WTC11 (cell line): ENCODE measurements around the gene CZIB. TPM values are rescaled to one million over a fixed set of nuclear protein-coding genes. Genes with fewer than 3 reads are reported as not detected.

Source experiments
- ATAC-seq: fragments of 200-7000 bp; cut with Tn5 transposase; 2 replicates; pipeline ENCODE4 v1.10.0; 2021; ENCODE audit warnings: mild to moderate bottlenecking, moderate library complexity
- CTCF ChIA-PET: fragments of 300-600 bp; sonication (Branson Sonifier 250); formaldehyde crosslinking; loops from one replicate; lab custom pipeline; 2021; ENCODE audit warnings: antibody characterized with exemption; lab: Charles Lee
- POLR2A ChIA-PET: fragments of 350-600 bp; sonication (Branson Sonifier 250); formaldehyde crosslinking; loops from one replicate; lab custom pipeline; 2021; ENCODE audit warnings: antibody characterized with exemption; lab: Charles Lee
- DNase-seq: peaks from one replicate; pipeline ENCODE4 v3.0.0; 2021; ENCODE audit warnings: low spot score
- H3K27ac Mint-ChIP-seq: 2 replicates; pipeline ENCODE4 v1.8.0; 2021; ENCODE audit warnings: mixed read lengths
- H3K27me3 Mint-ChIP-seq: 2 replicates; pipeline ENCODE4 v1.8.0; 2021; ENCODE audit warnings: low read depth, mild to moderate bottlenecking, moderate library complexity, mixed read lengths
- H3K36me3 Mint-ChIP-seq: 2 replicates; pipeline ENCODE4 v1.8.0; 2021; ENCODE audit warnings: mixed read lengths
- H3K4me1 Mint-ChIP-seq: 2 replicates; pipeline ENCODE4 v1.8.0; 2022; ENCODE audit warnings: mixed read lengths
- H3K4me3 Mint-ChIP-seq: 2 replicates; pipeline ENCODE4 v1.8.0; 2021; ENCODE audit warnings: mild to moderate bottlenecking, moderate library complexity, mixed read lengths
- H3K9me3 Mint-ChIP-seq: 2 replicates; pipeline ENCODE4 v1.8.0; 2021; ENCODE audit warnings: mixed read lengths
- ARID4B ChIP-seq: sonication (generic); formaldehyde crosslinking; IDR thresholded peaks from 2 replicates; pipeline ENCODE4 v1.8.0; 2023; ENCODE audit warnings: missing genetic modification reagents, mild to moderate bottlenecking, borderline replicate concordance
- E2F1 ChIP-seq: sonication (generic); formaldehyde crosslinking; IDR thresholded peaks from 2 replicates; pipeline ENCODE4 v1.8.0; 2022; ENCODE audit warnings: mild to moderate bottlenecking, missing genetic modification reagents
- E2F5 ChIP-seq: sonication (generic); formaldehyde crosslinking; IDR thresholded peaks from 2 replicates; pipeline ENCODE4 v1.8.1; 2022; ENCODE audit warnings: mild to moderate bottlenecking, moderate library complexity, missing genetic modification reagents
- FOXP1 ChIP-seq: sonication (generic); formaldehyde crosslinking; IDR thresholded peaks from 2 replicates; pipeline ENCODE4 v1.8.0; 2022; ENCODE audit warnings: missing genetic modification reagents, mild to moderate bottlenecking, moderate library complexity, borderline replicate concordance
- GTF2I ChIP-seq: fragments of 250-450 bp; sonication (Bioruptor Pico); conservative IDR thresholded peaks from 2 replicates; pipeline ENCODE4 v1.4.0; 2021; ENCODE audit warnings: mild to moderate bottlenecking
- OVOL2 ChIP-seq: fragments of 250-450 bp; sonication (Bioruptor Pico); IDR thresholded peaks from 2 replicates; pipeline ENCODE4 v1.9.0; 2021; ENCODE audit warnings: mild to moderate bottlenecking, borderline replicate concordance
- PRDM15 ChIP-seq: sonication (generic); formaldehyde crosslinking; IDR thresholded peaks from 2 replicates; pipeline ENCODE4 v1.8.0; 2022; ENCODE audit warnings: missing genetic modification reagents
- PREB ChIP-seq: sonication (generic); formaldehyde crosslinking; IDR thresholded peaks from 2 replicates; pipeline ENCODE4 v1.8.1; 2022; ENCODE audit warnings: mild to moderate bottlenecking, missing genetic modification reagents, moderate library complexity, borderline replicate concordance
- SMAD4 ChIP-seq: sonication (generic); formaldehyde crosslinking; IDR thresholded peaks from 2 replicates; pipeline ENCODE4 v1.8.0; 2022; ENCODE audit warnings: mild to moderate bottlenecking, missing genetic modification reagents
- TP53 ChIP-seq: sonication (generic); formaldehyde crosslinking; IDR thresholded peaks from 2 replicates; pipeline ENCODE4 v1.8.1; 2023; ENCODE audit warnings: mild to moderate bottlenecking, missing genetic modification reagents
- ZBTB21 ChIP-seq: sonication (generic); formaldehyde crosslinking; IDR thresholded peaks from 2 replicates; pipeline ENCODE4 v1.8.1; 2023; ENCODE audit warnings: mild to moderate bottlenecking, missing genetic modification reagents, borderline replicate concordance
- ZNF138 ChIP-seq: sonication (generic); formaldehyde crosslinking; conservative IDR thresholded peaks from 2 replicates; pipeline ENCODE4 v1.8.1; 2022; ENCODE audit warnings: mild to moderate bottlenecking, moderate library complexity, missing genetic modification reagents
- ZNF219 ChIP-seq: sonication (generic); formaldehyde crosslinking; IDR thresholded peaks from 2 replicates; pipeline ENCODE4 v1.8.0; 2023; ENCODE audit warnings: missing genetic modification reagents, mild to moderate bottlenecking, borderline replicate concordance
- ZNF423 ChIP-seq: fragments of 250-450 bp; sonication (Bioruptor Pico); IDR thresholded peaks from 2 replicates; pipeline ENCODE4 v2.1.2; 2022; ENCODE audit warnings: mild to moderate bottlenecking, moderate library complexity
- total RNA-seq: library from RNA; stranded (reverse); gene quantifications from 3 replicates; pipeline ENCODE4 v1.2.3, GENCODE V29; 2021
- TF ChIP-seq, protein P1 (sequence below): sonication (generic); formaldehyde crosslinking; IDR thresholded peaks from 2 replicates; pipeline ENCODE4 v1.8.0; 2022; ENCODE audit warnings: mild to moderate bottlenecking, missing genetic modification reagents
- TF ChIP-seq, protein P2 (sequence below): fragments of 250-450 bp; sonication (Bioruptor Pico); IDR thresholded peaks from 2 replicates; pipeline ENCODE4 v1.9.0; 2021; ENCODE audit warnings: mild to moderate bottlenecking, borderline replicate concordance
- TF ChIP-seq, protein P3 (sequence below): sonication (generic); formaldehyde crosslinking; IDR thresholded peaks from 2 replicates; pipeline ENCODE4 v1.8.1; 2023; ENCODE audit warnings: mild to moderate bottlenecking, missing genetic modification reagents

CZIB gene
- total RNA-seq, 1 experiment from 2014 or later, result 41.6 TPM

GRCh38 chr1:53267761-53268160 is 47.3 kb upstream of the CZIB start:
- CTCF ChIA-PET, result interaction anchor here (0.6 to 0.9 kb wide), 2 partner anchors 11 to 218 kb away, joined by 3 read pairs; no protein-coding TSS in a partner anchor
- DNase-seq, result no peak
- no peaks in the 10 kb centered on the region for H3K27me3 Mint-ChIP-seq
- no peak overlapping the region for H3K27ac Mint-ChIP-seq
- POLR2A ChIA-PET, result no interaction called here
- H3K4me1 Mint-ChIP-seq, result no peaks in the 10 kb centered on the region
- no peak for ATAC-seq
- H3K4me3 Mint-ChIP-seq, result no peak overlapping the region
- H3K9me3 Mint-ChIP-seq, result no peaks in the 10 kb centered on the region
- peaks cover 77% of the 10 kb centered on the region for H3K36me3 Mint-ChIP-seq
- no peak for TF ChIP-seq ZNF138 (CRISPR knock-in tag)
- TF ChIP-seq PRDM15 (CRISPR knock-in tag), result no peak
- TF ChIP-seq, protein P1, sequence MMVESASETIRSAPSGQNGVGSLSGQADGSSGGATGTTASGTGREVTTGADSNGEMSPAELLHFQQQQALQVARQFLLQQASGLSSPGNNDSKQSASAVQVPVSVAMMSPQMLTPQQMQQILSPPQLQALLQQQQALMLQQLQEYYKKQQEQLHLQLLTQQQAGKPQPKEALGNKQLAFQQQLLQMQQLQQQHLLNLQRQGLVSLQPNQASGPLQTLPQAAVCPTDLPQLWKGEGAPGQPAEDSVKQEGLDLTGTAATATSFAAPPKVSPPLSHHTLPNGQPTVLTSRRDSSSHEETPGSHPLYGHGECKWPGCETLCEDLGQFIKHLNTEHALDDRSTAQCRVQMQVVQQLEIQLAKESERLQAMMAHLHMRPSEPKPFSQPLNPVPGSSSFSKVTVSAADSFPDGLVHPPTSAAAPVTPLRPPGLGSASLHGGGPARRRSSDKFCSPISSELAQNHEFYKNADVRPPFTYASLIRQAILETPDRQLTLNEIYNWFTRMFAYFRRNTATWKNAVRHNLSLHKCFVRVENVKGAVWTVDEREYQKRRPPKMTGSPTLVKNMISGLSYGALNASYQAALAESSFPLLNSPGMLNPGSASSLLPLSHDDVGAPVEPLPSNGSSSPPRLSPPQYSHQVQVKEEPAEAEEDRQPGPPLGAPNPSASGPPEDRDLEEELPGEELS (CRISPR knock-in tag), result no peak
- no peak for TF ChIP-seq ARID4B (CRISPR knock-in tag)
- no peak for TF ChIP-seq TP53
- TF ChIP-seq GTF2I, result no peak
- no peak for TF ChIP-seq ZBTB21 (CRISPR knock-in tag)
- TF ChIP-seq, protein P2, sequence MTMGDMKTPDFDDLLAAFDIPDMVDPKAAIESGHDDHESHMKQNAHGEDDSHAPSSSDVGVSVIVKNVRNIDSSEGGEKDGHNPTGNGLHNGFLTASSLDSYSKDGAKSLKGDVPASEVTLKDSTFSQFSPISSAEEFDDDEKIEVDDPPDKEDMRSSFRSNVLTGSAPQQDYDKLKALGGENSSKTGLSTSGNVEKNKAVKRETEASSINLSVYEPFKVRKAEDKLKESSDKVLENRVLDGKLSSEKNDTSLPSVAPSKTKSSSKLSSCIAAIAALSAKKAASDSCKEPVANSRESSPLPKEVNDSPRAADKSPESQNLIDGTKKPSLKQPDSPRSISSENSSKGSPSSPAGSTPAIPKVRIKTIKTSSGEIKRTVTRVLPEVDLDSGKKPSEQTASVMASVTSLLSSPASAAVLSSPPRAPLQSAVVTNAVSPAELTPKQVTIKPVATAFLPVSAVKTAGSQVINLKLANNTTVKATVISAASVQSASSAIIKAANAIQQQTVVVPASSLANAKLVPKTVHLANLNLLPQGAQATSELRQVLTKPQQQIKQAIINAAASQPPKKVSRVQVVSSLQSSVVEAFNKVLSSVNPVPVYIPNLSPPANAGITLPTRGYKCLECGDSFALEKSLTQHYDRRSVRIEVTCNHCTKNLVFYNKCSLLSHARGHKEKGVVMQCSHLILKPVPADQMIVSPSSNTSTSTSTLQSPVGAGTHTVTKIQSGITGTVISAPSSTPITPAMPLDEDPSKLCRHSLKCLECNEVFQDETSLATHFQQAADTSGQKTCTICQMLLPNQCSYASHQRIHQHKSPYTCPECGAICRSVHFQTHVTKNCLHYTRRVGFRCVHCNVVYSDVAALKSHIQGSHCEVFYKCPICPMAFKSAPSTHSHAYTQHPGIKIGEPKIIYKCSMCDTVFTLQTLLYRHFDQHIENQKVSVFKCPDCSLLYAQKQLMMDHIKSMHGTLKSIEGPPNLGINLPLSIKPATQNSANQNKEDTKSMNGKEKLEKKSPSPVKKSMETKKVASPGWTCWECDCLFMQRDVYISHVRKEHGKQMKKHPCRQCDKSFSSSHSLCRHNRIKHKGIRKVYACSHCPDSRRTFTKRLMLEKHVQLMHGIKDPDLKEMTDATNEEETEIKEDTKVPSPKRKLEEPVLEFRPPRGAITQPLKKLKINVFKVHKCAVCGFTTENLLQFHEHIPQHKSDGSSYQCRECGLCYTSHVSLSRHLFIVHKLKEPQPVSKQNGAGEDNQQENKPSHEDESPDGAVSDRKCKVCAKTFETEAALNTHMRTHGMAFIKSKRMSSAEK, result no peak
- TF ChIP-seq ZNF423, result no peak
- TF ChIP-seq, protein P3, sequence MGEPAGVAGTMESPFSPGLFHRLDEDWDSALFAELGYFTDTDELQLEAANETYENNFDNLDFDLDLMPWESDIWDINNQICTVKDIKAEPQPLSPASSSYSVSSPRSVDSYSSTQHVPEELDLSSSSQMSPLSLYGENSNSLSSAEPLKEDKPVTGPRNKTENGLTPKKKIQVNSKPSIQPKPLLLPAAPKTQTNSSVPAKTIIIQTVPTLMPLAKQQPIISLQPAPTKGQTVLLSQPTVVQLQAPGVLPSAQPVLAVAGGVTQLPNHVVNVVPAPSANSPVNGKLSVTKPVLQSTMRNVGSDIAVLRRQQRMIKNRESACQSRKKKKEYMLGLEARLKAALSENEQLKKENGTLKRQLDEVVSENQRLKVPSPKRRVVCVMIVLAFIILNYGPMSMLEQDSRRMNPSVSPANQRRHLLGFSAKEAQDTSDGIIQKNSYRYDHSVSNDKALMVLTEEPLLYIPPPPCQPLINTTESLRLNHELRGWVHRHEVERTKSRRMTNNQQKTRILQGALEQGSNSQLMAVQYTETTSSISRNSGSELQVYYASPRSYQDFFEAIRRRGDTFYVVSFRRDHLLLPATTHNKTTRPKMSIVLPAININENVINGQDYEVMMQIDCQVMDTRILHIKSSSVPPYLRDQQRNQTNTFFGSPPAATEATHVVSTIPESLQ (CRISPR knock-in tag), result no peak
- no peak for TF ChIP-seq E2F5 (CRISPR knock-in tag)
- no peak for TF ChIP-seq PREB
- TF ChIP-seq E2F1 (CRISPR knock-in tag), result no peak
- no peak for TF ChIP-seq ZNF219 (CRISPR knock-in tag)
- no peak for TF ChIP-seq OVOL2 (CRISPR knock-in tag)
- no peak for TF ChIP-seq FOXP1 (CRISPR knock-in tag)
- no peak for TF ChIP-seq SMAD4
